Astrocyte of the cerebellum (primary cell): Measurements from ENCODE around the gene CTDSPL2.
"Not testable (repeated sequence)": the region's sequence is repeated elsewhere in the genome, so short reads cannot be mapped to it uniquely, and the experiment has no call there.

Experiments
- DNase-seq: peaks from one replicate; pipeline ENCODE4 v3.0.0-alpha.2; 2011; ENCODE audit warnings: low read depth
- H3K4me3 ChIP-seq: 2 replicates; pipeline ENCODE4 v1.5.1; 2011; ENCODE audit warnings: mild to moderate bottlenecking, low read depth, low read length, moderate library complexity
- CTCF ChIP-seq: IDR thresholded peaks from 2 replicates; pipeline ENCODE4 v1.5.1; 2012; ENCODE audit warnings: low read length, low read depth, moderate library complexity, mild to moderate bottlenecking; ENCODE audit errors: missing control alignments
- in situ Hi-C: cut with HindIII; loops from 2 replicates; pipeline ENCODE4 v1.10.0; 2017; ENCODE audit warnings: low sequenced_read_pairs

The CTDSPL2 gene

GRCh38 chr15:44447772-44448376 lies 20.4 kb downstream of the CTDSPL2 start:
- H3K4me3 ChIP-seq, result no peak overlapping the region
- DNase-seq, result no peak
- no peak for TF ChIP-seq CTCF
- in situ Hi-C loops, result no loop called here

- TF ChIP-seq CTCF, result no peak
- no peak overlapping the region for H3K4me3 ChIP-seq
- in situ Hi-C loops, result no loop called here
- DNase-seq, result no peak
These were observed 22.7 kb downstream of the CTDSPL2 start for GRCh38 chr15:44450172-44450571.

GRCh38 chr15:44453578-44454283 lies 26.3 kb downstream of the CTDSPL2 start:
- DNase-seq, in situ Hi-C loops, H3K4me3 ChIP-seq: not testable (repeated sequence)

GRCh38 chr15:44458429-44458828 lies 31.0 kb downstream of the CTDSPL2 start:
- in situ Hi-C loops, result no loop called here
- no peak overlapping the region for H3K4me3 ChIP-seq
- DNase-seq, result no peak
- TF ChIP-seq CTCF, result no peak

GRCh38 chr15:44468709-44469385 lies 41.4 kb downstream of the CTDSPL2 start:
- no peak overlapping the region for H3K4me3 ChIP-seq
- no peak for TF ChIP-seq CTCF
- in situ Hi-C loops, result no loop called here
- DNase-seq, result no peak

GRCh38 chr15:44471885-44472455 lies 44.5 kb downstream of the CTDSPL2 start:
- in situ Hi-C loops, result no loop called here
- no peak for DNase-seq
- TF ChIP-seq CTCF, result no peak
- no peak overlapping the region for H3K4me3 ChIP-seq
